Iris pigment epithelial cell (primary cell): ENCODE measurements around the gene OR1I1.

ENCODE experiments used
- DNase-seq: peaks from one replicate; pipeline ENCODE4 v3.0.0-alpha.2; 2011; ENCODE audit warnings: low read depth

The OR1I1 gene

GRCh38 chr19:15099017-15099582 lies 17.1 kb downstream of the OR1I1 start:
- no peak for DNase-seq

- peak; percentile 52 for DNase-seq
Measured at GRCh38 chr19:15101479-15102082, 19.6 kb downstream of the OR1I1 start.

GRCh38 chr19:15104003-15104402 lies 22.0 kb downstream of the OR1I1 start:
- DNase-seq, result no peak

- no peak for DNase-seq
Measured at GRCh38 chr19:15104411-15104810, 22.4 kb downstream of the OR1I1 start.

- DNase-seq, result no peak
Measured at GRCh38 chr19:15105044-15105443, 23.0 kb downstream of the OR1I1 start.

- peak; percentile 43 for DNase-seq
Measured at GRCh38 chr19:15107061-15108010, 25.3 kb downstream of the OR1I1 start, which contains the start of gene SYDE1. Gene SYDE1 (plus strand): TSS chr19:15107401. CDS start chr19:15107434, 33 bp downstream.

GRCh38 chr19:15108145-15108844 lies 26.3 kb downstream of the OR1I1 start:
- no peak for DNase-seq

GRCh38 chr19:15108845-15109767 lies 27.1 kb downstream of the OR1I1 start:
- DNase-seq, result no peak

- DNase-seq, result no peak
Measured at GRCh38 chr19:15109768-15110417, 27.9 kb downstream of the OR1I1 start.

GRCh38 chr19:15110418-15110815 lies 28.4 kb downstream of the OR1I1 start:
- DNase-seq, result no peak

- no peak for DNase-seq
Measured at GRCh38 chr19:15111758-15112157, 29.7 kb downstream of the OR1I1 start.

- no peak for DNase-seq
Measured at GRCh38 chr19:15112385-15112784, 30.4 kb downstream of the OR1I1 start.

GRCh38 chr19:15113245-15114152 lies 31.5 kb downstream of the OR1I1 start:
- no peak for DNase-seq

GRCh38 chr19:15114153-15114540 lies 32.1 kb downstream of the OR1I1 start:
- DNase-seq, result peak; percentile 67

GRCh38 chr19:15115080-15115479 lies 33.1 kb downstream of the OR1I1 start:
- peak; percentile 76 for DNase-seq

GRCh38 chr19:15115762-15116615 lies 34.0 kb downstream of the OR1I1 start:
- DNase-seq, result no peak

GRCh38 chr19:15116856-15117255 lies 34.8 kb downstream of the OR1I1 start:
- no peak for DNase-seq

GRCh38 chr19:15118248-15118647 lies 36.2 kb downstream of the OR1I1 start:
- DNase-seq, result no peak
